ENCODE results near the gene SF3A2.

The SF3A2 gene

GRCh38 chr19:2226840-2227360, 9.7 kb upstream of the SF3A2 start:
- no peak for DNase-seq (ENCODE audit: low read depth in 2 of 2)

GRCh38 chr19:2227415-2228156, 9.0 kb upstream of the SF3A2 start:
- no peak for DNase-seq (ENCODE audit: low read depth in 2 of 2)

DNA sequence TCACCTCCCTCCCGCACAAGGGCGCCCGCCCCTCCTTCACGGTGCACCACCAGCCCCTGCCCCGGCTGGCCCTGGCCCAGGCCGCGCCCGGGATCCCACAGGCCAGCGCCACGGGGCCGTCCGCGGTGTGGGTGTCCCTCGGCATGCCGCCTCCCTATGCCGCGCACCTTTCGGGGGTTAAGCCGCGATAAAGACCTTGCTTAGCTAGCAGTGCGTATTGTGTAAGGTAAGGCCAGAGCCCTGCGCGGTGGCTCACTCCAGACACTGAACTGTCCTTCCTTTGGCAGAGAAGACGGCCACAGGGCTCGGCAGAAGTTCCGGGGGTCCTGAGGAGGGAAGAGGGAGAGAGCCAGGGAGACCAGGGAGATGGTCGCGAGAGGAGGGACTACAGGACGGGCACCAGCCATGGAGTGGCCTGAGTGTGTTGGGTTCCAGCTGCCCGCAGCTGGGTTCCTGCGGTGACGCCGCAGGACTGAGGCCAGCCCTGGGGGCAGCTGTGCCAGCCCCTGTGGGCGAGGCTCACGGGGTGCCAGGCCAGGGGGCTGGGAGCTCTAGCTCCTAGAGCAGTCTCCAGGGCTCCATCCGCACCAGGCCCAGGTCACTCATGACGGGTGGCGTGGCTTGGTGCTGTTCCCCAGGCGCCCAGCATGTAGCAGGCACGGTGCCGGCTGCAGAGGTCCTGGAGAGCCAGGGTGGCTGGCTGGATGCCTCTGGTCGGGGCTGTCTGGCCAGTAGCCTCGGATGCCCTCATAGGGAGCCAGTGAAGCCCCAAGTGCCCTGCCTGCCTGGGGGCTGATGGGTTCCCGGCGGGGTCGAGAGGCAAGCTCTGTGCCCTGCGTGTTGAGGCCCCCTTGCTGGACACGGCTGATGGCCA, 8.2 kb upstream of the SF3A2 start:
- no peak for DNase-seq (ENCODE audit: low read depth in 2 of 2)

- DNase-seq (ENCODE audit: low read depth in 2 of 2) = no peak
These were observed 7.3 kb upstream of the SF3A2 start for GRCh38 chr19:2229103-2230032.

DNA sequence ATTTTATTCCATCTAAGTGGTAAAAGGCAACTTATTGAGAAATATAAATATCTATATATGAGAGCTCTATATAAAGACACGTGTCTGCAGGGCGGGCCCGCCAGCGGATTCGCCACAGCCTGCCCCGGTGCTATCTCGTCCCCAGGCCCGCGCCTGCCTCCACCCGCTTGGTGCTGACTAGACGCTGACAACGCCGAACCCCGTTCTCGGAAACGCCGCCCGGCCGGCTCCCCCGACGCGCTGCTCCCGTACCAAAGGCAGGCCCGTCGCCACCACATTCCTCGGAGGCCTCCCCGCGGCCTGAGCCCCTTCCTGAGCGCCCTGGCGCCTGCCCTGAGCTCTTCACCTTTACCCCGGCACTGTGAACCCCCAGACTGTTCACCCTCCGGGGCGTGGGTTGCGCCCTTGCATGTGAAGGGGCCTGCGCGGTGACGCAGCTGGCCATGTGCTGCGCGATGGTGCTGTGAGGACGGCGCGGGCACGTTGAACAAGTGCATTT, 6.5 kb upstream of the SF3A2 start:
- DNase-seq (ENCODE audit: low read depth in 2 of 2) = no peak

DNA sequence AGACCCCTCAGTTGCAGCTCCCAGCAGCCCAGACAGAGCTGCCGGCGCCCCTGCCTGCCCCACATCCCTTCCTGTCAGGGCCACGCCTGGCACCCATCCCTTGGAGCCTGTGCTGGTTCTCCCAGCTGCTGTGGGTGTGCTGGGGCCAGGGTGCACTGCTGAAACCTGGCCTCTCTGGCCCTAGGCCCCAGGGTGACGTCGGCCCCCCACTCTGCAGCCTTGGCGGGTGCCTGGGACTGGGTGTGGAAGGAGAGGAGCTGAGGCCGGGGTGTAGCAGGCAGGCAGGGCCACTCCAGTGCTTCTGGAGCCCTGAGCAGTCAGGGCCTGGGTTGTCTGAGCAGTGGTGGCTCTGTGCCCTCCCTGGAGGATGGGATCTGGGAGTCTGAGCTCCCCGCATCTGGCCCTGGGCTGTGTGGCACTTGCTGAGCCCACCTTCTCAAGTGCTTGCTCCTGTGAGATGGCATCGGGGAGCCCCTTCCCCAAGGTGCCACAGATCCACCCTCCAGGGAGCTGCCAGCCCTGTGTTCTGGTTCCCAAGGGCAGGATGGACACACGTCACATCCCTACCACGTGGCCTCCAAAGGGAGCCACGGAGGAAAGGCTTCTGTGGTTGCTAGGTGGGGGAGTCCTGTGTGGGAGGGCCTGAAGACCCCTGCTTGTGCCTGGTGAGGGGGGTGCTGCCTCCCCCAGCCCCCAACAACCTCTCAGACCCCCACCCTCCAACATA, 5.7 kb upstream of the SF3A2 start:
- DNase-seq (ENCODE audit: low read depth in 2 of 2) = no peak

DNA sequence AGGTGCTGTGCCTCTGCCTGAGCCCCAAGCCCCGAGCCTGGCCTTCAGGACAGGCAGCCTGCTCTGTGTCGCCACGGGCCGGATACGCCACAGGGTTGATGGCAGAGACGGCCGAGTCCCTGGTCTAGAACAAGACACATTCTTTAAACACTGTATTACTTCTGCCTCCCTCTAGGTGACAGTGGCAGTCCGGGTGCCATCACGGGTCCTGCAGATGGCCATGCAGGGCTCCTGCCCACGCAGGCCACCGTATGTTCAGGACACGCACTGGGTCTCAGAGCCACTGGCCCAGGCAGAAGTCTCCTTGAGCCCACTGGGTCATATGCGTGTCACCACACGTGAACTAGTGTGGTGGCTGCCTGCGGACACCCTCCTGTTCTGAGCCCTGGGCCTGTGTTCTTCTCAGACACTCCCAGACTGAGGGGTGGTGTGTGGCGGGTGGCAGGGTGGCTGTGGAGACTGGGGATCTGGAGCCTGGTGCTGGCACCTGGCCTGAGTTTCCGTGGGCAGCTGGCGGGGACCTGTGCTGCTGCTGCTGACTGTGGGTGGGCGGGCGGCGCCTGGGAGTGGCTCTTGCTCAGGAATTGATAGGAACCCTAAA, 4.9 kb upstream of the SF3A2 start:
- DNase-seq (ENCODE audit: low read depth in 2 of 2) = no peak

DNA sequence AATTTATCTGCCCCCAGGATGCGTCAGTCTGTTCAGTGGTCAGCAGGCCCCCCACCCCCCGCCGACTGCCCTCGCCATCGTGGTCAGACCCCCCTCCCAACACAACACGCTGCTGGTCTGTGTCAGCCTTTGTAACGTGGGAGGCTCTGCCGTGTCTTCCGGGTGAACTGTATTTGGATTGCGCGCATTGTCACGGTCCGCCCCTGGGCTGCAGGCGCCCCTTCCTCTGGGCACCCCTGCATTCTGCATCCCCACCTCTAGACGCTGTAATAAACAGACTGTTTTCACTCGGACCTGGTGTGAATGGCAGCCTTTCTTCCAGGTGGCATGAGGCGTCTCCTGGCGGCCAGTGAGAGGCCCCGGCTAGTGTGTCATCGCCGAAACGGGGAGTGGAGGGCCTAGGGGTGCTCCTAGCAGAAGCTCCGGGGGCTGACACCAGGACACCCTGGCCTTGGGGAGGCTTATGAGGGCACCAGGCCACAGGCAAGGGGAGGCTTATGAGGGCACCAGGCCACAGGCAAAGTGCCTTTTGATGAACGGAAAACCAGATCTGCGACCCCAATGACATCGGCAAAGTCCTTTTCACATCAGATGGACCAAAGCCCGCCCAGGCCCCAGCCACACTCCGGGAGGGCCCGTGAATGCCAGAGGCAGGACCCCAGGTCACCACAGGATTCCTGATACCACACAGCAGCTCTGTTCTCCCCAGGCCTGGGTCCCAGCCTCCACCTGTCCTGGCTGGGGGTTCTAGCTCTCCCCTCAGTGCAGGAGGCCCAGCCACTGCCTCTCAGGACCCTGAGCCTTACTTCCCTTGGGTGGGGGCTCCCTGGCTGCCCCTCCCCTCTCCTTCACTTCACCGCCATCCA, 4.1 kb upstream of the SF3A2 start:
- no peak for DNase-seq (ENCODE audit: low read depth in 2 of 2)

GRCh38 chr19:2233601-2234280, 2.9 kb upstream of the SF3A2 start:
- DNase-seq (ENCODE audit: low read depth in 2 of 2) = no peak

DNA sequence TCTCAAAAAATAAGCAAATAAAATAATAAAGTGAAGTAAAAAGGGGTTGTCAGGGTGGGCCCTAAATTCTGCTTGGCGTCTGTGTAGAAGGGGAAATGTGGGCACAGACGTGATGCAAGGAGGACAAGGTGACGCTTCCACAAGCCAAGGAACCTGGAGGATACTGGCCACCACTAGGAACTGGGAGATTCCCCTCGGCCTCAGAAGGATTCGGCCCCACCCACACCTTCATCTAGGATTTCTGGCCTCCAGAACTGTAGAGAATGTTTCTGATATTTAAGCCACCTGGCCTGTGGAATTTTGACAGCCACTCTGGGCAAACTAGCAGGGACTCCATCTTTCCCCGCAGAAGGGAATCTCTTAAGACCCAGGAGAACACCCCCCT, 1.6 kb upstream of the SF3A2 start:
- DNase-seq (ENCODE audit: low read depth in 2 of 2) = no peak

- no peak for DNase-seq (ENCODE audit: low read depth in 2 of 2)
These were observed 1.1 kb upstream of the SF3A2 start for GRCh38 chr19:2235381-2236063.

GRCh38 chr19:2236064-2236313, 635 bp upstream of the SF3A2 start:
- no peak for DNase-seq (ENCODE audit: low read depth in 2 of 2)

DNA sequence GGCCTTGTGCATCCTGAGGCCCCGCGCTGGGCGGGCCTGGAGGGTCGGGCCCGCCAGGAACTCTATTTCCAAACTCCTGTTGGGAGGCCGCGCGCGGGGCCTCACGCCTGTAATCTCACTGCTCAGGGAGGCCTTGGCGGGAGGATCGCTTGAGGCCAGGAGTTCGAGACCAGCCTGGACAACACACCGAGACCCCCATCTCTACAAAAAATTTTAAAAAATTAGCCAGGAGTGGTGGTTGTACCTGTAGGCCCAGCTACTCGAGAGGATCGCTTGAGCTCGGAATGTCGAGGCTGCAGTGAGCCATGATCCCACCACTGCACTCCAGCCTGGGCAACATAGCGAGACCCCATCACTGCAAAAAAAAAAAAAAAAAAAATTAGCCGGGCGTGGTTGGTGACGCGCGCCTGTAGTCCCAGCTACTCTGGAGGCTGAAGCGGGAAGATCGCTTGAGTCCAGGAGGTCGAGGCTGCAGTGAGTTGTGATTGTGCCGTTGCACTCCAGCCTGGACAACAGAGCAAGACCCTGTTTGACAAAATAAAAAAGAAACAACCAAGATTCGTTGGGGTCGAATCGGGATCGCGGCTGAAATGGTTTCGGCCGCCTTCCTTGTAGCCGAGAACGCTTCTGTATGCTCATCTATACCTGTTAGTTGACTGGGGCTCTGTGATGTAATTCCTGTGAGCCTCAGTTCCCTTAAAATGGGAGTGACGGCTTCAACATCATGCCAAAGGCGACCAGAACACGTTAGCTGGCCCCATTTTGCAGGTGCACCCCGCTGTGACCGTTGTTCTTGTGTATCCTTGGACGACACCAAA, 636 bp downstream of the SF3A2 start:
- no peak for DNase-seq (ENCODE audit: low read depth in 2 of 2)

- no peak for DNase-seq (ENCODE audit: low read depth in 2 of 2)
These were observed 1.2 kb downstream of the SF3A2 start for GRCh38 chr19:2237869-2238153.

DNA sequence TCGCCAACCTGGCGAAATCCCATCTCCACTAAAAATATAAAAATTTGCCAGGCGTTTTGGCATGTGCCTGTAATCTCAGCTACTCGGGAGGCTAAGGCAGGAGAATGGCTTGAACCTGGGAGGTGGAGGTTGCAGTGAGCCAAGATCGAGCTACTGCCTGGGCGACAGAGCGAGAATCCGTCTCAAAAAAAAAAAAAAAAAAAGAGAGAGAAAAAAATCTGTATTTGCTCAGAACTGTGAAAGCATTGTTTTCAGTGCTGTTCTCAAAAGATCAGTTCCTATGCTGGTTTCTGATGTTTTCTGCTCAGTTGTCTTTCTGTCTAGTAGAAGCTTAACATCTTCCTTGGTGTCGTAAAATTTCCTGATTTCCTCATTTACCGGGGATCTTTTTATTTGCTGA, 2.5 kb downstream of the SF3A2 start:
- DNase-seq (ENCODE audit: low read depth in 2 of 2) = no peak

- no peak for DNase-seq (ENCODE audit: low read depth in 2 of 2)
These were observed 3.4 kb downstream of the SF3A2 start for GRCh38 chr19:2239771-2240770.

Measured in stimulated activated CD8-positive, alpha-beta memory T cell treated with anti-CD3 and anti-CD28 coated beads, Interleukin-7, amount 100 ng/mL, for 4 hours (primary cell).